Esophagus squamous epithelium (tissue), 5 donors: ENCODE data around the gene TCF12. TPM values are rescaled to one million over a fixed set of nuclear protein-coding genes. Genes with fewer than 3 reads are reported as not detected.

Experiments
- DNase-seq: peaks from one replicate; lab custom pipeline; 2025; lab: John Stamatoyannopoulos, UW
- H3K27ac ChIP-seq, 4 donors: fragments of 200-600 bp; sonication (generic); one replicate each; pipeline ENCODE4 v1.5.1; 2016 to 2019; ENCODE audit warnings: mild to moderate bottlenecking in 1 of 4
- H3K27me3 ChIP-seq, 4 donors: fragments of 200-600 bp; sonication (generic); 1 replicate in 3 of 4; 2 replicates in 1 of 4; pipeline versions ENCODE4 v1.5.1 to v1.6.0; 2017 to 2021; ENCODE audit warnings: antibody characterized with exemption in 1 of 4
- H3K36me3 ChIP-seq, 3 donors: fragments of 200-600 bp; sonication (generic); one replicate each; pipeline ENCODE4 v1.5.1; 2016 to 2019
- H3K4me1 ChIP-seq, 3 donors: fragments of 200-600 bp; sonication (generic); one replicate each; pipeline ENCODE4 v1.5.1; 2017 to 2019
- H3K4me3 ChIP-seq, 4 donors: fragments of 200-600 bp; sonication (generic); 1 replicate in 3 of 4; 2 replicates in 1 of 4; pipeline ENCODE4 v1.5.1; 2016 to 2019; ENCODE audit warnings: mild to moderate bottlenecking in 2 of 4, moderate library complexity in 1 of 4
- H3K9me3 ChIP-seq, 3 donors: fragments of 200-600 bp; sonication (generic); one replicate each; pipeline ENCODE4 v1.5.1; 2016 to 2019
- POLR2A ChIP-seq, 4 donors: fragments of 450-650 bp; IDR thresholded peaks; one replicate each; pipeline ENCODE4 v1.6.1; 2017; ENCODE audit warnings: antibody characterized with exemption in 4 of 4, mild to moderate bottlenecking in 4 of 4, moderate library complexity in 3 of 4
- WGBS, 2 donors: methylation state at CpG; one replicate each; pipeline ENCODE4 v1.1.5; 2018; 5-methylcytosine and 5-hydroxymethylcytosine counted together
- intact Hi-C: fragments of 100-400 bp; cut with DNase I; formaldehyde crosslinking; loops from one replicate; pipeline ENCODE4 v1.15.0; 2022
- total RNA-seq, 4 donors: library from RNA; depleted of rRNA; stranded (reverse); fragments of >200 nt; gene quantifications; one replicate each; pipeline ENCODE4 v1.1.0, GENCODE V29; 2016
- TF ChIP-seq, protein P1 (sequence below), 6 experiments: fragments of 450-650 bp in 4 of 6; fragments of 200-600 bp in 2 of 6; sonication (generic) in 2 of 6; IDR thresholded peaks; one replicate each; pipeline ENCODE4 v1.5.1; 2016 to 2019; ENCODE audit warnings: antibody characterized with exemption in 6 of 6, mild to moderate bottlenecking in 4 of 6, moderate library complexity in 4 of 6
- donor health status: DM: yes; HTN: yes; CAD: no.

The TCF12 gene
- total RNA-seq, 4 donors from 2014 or later, result 28.5 to 90.4 (median 51.3) TPM

DNA sequence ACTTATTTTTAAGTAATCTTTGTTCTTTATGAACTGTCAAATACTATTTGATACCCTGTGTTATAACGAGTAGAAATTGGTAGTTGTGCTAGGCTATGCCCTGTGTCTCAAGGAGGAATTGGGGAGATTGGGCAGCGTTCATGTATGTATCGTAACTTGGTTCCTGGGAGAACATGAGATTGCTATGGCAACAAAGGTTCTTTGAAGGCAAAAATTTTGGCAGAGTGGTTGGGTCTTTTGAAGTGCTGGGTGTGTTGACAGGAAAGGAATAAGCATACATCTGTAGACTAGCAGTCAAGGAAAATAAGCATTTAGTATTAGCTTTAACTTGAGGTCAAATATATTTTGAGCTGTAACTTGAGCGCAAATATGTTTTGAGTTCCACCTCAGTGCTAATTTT is 45.3 kb downstream of the TCF12 start:
- Histone ChIP-seq H3K4me3 (no peak overlapping the region), H3K4me1 (peaks cover 0 to 27% (median 14%) of the 10 kb centered on the region in 3 donors), H3K36me3 (no peaks in the 10 kb centered on the region), H3K27ac (no peak overlapping the region), H3K27me3 (no peaks in the 10 kb centered on the region), H3K9me3 (no peaks in the 10 kb centered on the region)
- 47% methylated on average over 4 of the region's 4 CpGs for WGBS, 2 donors
- DNase-seq, result no peak
- intact Hi-C loops, result no loop called here
- TF ChIP-seq, protein P1, sequence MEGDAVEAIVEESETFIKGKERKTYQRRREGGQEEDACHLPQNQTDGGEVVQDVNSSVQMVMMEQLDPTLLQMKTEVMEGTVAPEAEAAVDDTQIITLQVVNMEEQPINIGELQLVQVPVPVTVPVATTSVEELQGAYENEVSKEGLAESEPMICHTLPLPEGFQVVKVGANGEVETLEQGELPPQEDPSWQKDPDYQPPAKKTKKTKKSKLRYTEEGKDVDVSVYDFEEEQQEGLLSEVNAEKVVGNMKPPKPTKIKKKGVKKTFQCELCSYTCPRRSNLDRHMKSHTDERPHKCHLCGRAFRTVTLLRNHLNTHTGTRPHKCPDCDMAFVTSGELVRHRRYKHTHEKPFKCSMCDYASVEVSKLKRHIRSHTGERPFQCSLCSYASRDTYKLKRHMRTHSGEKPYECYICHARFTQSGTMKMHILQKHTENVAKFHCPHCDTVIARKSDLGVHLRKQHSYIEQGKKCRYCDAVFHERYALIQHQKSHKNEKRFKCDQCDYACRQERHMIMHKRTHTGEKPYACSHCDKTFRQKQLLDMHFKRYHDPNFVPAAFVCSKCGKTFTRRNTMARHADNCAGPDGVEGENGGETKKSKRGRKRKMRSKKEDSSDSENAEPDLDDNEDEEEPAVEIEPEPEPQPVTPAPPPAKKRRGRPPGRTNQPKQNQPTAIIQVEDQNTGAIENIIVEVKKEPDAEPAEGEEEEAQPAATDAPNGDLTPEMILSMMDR (IDR thresholded peaks at IDR 0.05), result no peak
- no peak for TF ChIP-seq POLR2A (IDR thresholded peaks at IDR 0.05)

DNA sequence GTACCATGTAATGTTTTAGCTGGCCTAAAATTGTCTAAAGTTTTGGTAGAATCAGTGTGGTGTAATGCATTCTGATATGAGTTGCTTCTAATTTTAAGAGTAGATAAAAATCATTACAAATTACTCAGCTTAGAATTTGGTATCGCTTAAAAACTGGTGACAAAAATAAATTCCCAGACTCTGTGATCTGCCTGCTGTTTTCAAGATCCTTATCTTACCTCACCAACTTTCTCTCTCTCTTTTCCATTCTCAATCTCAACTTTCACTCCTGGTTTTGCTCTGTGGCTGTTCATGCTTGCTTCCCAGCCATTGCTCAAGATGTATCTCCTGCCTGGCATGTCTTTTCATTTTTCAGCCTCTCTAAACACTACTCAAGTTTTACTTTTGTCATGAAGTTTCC is 45.7 kb downstream of the TCF12 start:
- TF ChIP-seq, protein P1 (IDR thresholded peaks at IDR 0.05), result no peak
- TF ChIP-seq POLR2A (IDR thresholded peaks at IDR 0.05), result no peak
- Histone ChIP-seq H3K27ac (no peak overlapping the region), H3K27me3 (no peaks in the 10 kb centered on the region), H3K4me3 (no peak overlapping the region), H3K9me3 (no peaks in the 10 kb centered on the region), H3K36me3 (no peaks in the 10 kb centered on the region), H3K4me1 (peaks cover 0 to 31% (median 18%) of the 10 kb centered on the region in 3 donors)
- 48 to 87% methylated on average over 1 of the region's 1 CpG for WGBS, 2 donors
- no peak for DNase-seq
- intact Hi-C loops, result no loop called here

DNA sequence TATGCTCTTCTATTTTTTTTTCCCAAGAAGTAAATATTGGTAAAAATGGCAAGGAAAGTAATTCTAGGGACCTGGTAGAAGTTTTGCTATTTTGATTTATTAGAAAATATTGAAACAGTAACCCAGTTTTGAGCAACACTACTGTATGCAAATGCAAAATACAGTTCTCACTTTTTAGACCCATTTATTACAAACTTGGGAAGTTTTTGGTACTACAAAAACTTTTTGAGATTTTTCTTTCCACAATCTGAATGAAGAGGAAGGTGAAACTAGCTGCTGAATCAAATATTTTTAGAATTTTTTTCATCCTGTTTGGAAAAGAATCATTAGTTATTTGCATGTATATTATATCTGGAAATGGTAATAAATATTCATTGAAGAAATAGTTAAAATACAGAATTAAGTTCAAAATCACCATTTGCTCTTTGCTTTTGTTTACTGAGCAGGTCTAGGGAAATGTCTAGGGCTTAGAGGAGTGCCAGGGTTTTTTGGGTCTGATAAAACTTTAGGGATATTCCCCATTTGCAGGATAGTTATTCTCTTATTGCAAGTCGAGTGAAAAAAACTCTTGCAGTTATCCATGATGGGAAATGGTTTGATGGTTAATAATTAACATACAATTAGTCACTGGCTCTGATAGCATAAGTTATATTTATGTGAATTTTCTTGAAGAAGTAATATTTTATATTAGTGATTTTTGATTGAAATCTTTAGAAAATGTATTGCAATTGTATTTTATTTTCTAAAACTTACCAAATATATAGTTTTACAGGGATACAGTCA is 47.0 kb downstream of the TCF12 start:
- DNase-seq, result no peak
- Histone ChIP-seq H3K4me3 (no peak overlapping the region), H3K27ac (no peak overlapping the region), H3K4me1 (peaks cover 0 to 39% (median 18%) of the 10 kb centered on the region in 3 donors), H3K9me3 (no peaks in the 10 kb centered on the region), H3K27me3 (no peaks in the 10 kb centered on the region), H3K36me3 (no peaks in the 10 kb centered on the region)
- no peak for TF ChIP-seq POLR2A (IDR thresholded peaks at IDR 0.05)
- TF ChIP-seq, protein P1 (IDR thresholded peaks at IDR 0.05), result no peak
- intact Hi-C loops, result no loop called here
- 75 to 91% methylated on average over 1 of the region's 1 CpG for WGBS, 2 donors

DNA sequence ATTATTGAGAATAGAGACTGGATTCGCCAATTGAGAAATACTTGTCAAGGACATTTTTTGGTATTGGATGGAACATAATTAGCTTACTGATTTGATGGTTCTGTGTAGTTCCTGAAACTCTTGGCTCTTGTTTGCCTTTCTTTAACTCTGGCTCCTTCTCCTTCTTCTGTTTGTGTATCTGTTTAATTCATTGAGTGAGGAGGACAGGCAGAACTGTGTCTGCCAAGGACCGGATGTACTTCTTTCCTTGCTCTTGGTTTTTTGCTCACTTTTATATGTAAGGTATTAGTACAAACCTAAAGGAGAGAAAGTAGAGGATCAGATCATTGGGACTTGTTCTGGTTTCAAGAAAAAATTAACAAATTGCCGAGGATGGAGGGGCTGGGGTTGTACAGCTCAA is 48.9 kb downstream of the TCF12 start:
- TF ChIP-seq, protein P1 (IDR thresholded peaks at IDR 0.05), result no peak
- TF ChIP-seq POLR2A (IDR thresholded peaks at IDR 0.05), result no peak
- H3K4me3 ChIP-seq, result no peak overlapping the region
- no peak overlapping the region for H3K27ac ChIP-seq
- no peak for DNase-seq
- peaks cover 0 to 49% (median 18%) of the 10 kb centered on the region in 3 donors for H3K4me1 ChIP-seq
- intact Hi-C loops, result no loop called here
- WGBS, 2 donors, result 77 to 83% methylated on average over 3 of the region's 3 CpGs
- H3K9me3 ChIP-seq, result no peaks in the 10 kb centered on the region
- H3K27me3 ChIP-seq, result no peaks in the 10 kb centered on the region
- H3K36me3 ChIP-seq, result no peaks in the 10 kb centered on the region

DNA sequence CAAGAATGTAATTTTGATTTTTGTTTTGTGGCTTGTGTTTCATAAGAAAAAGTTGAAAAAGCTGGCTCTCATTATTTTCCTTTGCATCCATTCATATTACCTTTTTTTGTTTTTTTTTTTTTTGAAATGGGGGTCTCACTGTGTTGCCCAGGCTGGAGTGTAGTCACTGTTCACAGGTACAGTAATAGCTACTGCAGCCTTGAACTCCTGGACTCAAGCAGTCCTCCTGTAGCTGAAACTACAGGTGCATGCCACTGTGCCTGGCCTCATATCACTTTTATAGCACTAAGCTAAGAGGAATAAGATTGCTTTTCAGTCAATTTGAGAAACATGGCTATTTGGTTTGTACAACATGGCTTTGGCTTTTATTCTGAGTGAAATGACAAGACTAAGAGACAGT is 49.8 kb downstream of the TCF12 start:
- TF ChIP-seq, protein P1 (IDR thresholded peaks at IDR 0.05), result no peak
- no peak for TF ChIP-seq POLR2A (IDR thresholded peaks at IDR 0.05)
- peaks cover 0 to 48% (median 16%) of the 10 kb centered on the region in 3 donors for H3K4me1 ChIP-seq
- intact Hi-C loops, result no loop called here
- H3K36me3 ChIP-seq, result no peaks in the 10 kb centered on the region
- H3K9me3 ChIP-seq, result no peaks in the 10 kb centered on the region
- DNase-seq, result no peak
- no peaks in the 10 kb centered on the region for H3K27me3 ChIP-seq
- H3K4me3 ChIP-seq, result no peak overlapping the region
- H3K27ac ChIP-seq, result no peak overlapping the region
